H9 (cell line): ENCODE results near the gene SAFB. TPM values are rescaled to one million over a fixed set of nuclear protein-coding genes. Genes with fewer than 3 reads are reported as not detected.

Source experiments
- DNase-seq: peaks from one replicate; pipeline ENCODE4 v3.0.0-alpha.2; 2017
- H2AFZ ChIP-seq: one replicate; pipeline ENCODE4 v1.6.1; 2013; ENCODE audit warnings: mild to moderate bottlenecking, low read length, control low read depth, moderate library complexity
- H2AK5ac ChIP-seq: 2 replicates; pipeline ENCODE4 v1.6.1; 2013; ENCODE audit warnings: low read length, control low read depth, mixed read lengths; ENCODE audit not compliant: insufficient read length
- H2BK120ac ChIP-seq: one replicate; pipeline ENCODE4 v1.6.1; 2013; ENCODE audit warnings: low read depth, mild to moderate bottlenecking, low read length, control low read depth, inconsistent platforms; ENCODE audit not compliant: poor library complexity, severe bottlenecking
- H2BK12ac ChIP-seq: 2 replicates; pipeline ENCODE4 v1.6.1; 2013; ENCODE audit warnings: low read length, control low read depth, mixed read lengths, low read depth; ENCODE audit not compliant: insufficient read length
- H2BK15ac ChIP-seq: 2 replicates; pipeline ENCODE4 v1.6.1; 2013; ENCODE audit warnings: low read depth, low read length, control low read depth
- H2BK20ac ChIP-seq: one replicate; pipeline ENCODE4 v1.6.1; 2013; ENCODE audit warnings: low read depth, mild to moderate bottlenecking, low read length, control low read depth, inconsistent platforms; ENCODE audit not compliant: poor library complexity, severe bottlenecking
- H2BK5ac ChIP-seq: 2 replicates; pipeline ENCODE4 v1.6.1; 2013; ENCODE audit warnings: low read length, control low read depth, mixed read lengths; ENCODE audit not compliant: insufficient read length
- H3K14ac ChIP-seq: 2 replicates; pipeline ENCODE4 v1.6.1; 2013; ENCODE audit warnings: low read length, control low read depth; ENCODE audit not compliant: insufficient read depth
- H3K18ac ChIP-seq: 2 replicates; pipeline ENCODE4 v1.6.1; 2013; ENCODE audit warnings: low read depth, mild to moderate bottlenecking, mixed read lengths, low read length, control low read depth; ENCODE audit not compliant: insufficient read length
- H3K23ac ChIP-seq: 2 replicates; pipeline ENCODE4 v1.6.1; 2013; ENCODE audit warnings: low read length, control low read depth, mixed read lengths, low read depth; ENCODE audit not compliant: insufficient read length
- H3K23me2 ChIP-seq: 2 replicates; pipeline ENCODE4 v1.6.1; 2013; ENCODE audit warnings: low read depth, mild to moderate bottlenecking, mixed read lengths, low read length, control low read depth; ENCODE audit not compliant: insufficient read length, poor library complexity, severe bottlenecking
- H3K27ac ChIP-seq: 2 replicates; pipeline ENCODE4 v1.5.1; 2013; ENCODE audit warnings: low read length, control low read depth, mixed read lengths, low read depth; ENCODE audit not compliant: insufficient read length
- H3K27me3 ChIP-seq: 2 replicates; pipeline ENCODE4 v1.6.1; 2013; ENCODE audit warnings: low read length, control low read depth, inconsistent platforms; ENCODE audit not compliant: insufficient read depth
- H3K4ac ChIP-seq: 2 replicates; pipeline ENCODE4 v1.6.1; 2013; ENCODE audit warnings: low read depth, mild to moderate bottlenecking, control low read depth, inconsistent platforms, low read length, moderate library complexity
- H3K4me1 ChIP-seq: 2 replicates; pipeline ENCODE4 v1.6.1; 2013; ENCODE audit warnings: low read length, control low read depth, inconsistent platforms; ENCODE audit not compliant: insufficient read depth
- H3K4me2 ChIP-seq: 2 replicates; pipeline ENCODE4 v1.6.1; 2013; ENCODE audit warnings: low read length, control low read depth, mixed read lengths; ENCODE audit not compliant: insufficient read length, insufficient read depth
- H3K56ac ChIP-seq: 2 replicates; pipeline ENCODE4 v1.6.1; 2013; ENCODE audit warnings: low read depth, mild to moderate bottlenecking, mixed read lengths, low read length, control low read depth; ENCODE audit not compliant: insufficient read length
- H3K79me1 ChIP-seq: 2 replicates; pipeline ENCODE4 v1.6.1; 2013; ENCODE audit warnings: low read depth, mild to moderate bottlenecking, moderate library complexity, low read length, control low read depth, inconsistent platforms; ENCODE audit not compliant: insufficient read depth, poor library complexity, severe bottlenecking
- H3K79me2 ChIP-seq: 2 replicates; pipeline ENCODE4 v1.6.1; 2013; ENCODE audit warnings: low read length, control low read depth, inconsistent platforms; ENCODE audit not compliant: insufficient read depth
- H3K9ac ChIP-seq: 2 replicates; pipeline ENCODE4 v1.6.1; 2013; ENCODE audit warnings: low read length, control low read depth, mixed read lengths; ENCODE audit not compliant: insufficient read length; ENCODE audit errors: extremely low read depth
- H3K9me3 ChIP-seq: one replicate; pipeline ENCODE4 v1.6.1; 2013; ENCODE audit warnings: low read depth, low read length, inconsistent platforms; ENCODE audit not compliant: control insufficient read depth
- H3T11ph ChIP-seq: one replicate; pipeline ENCODE4 v1.6.1; 2013; ENCODE audit warnings: mild to moderate bottlenecking, low read length, control low read depth, inconsistent platforms
- H4K20me1 ChIP-seq: one replicate; pipeline ENCODE4 v1.6.1; 2013; ENCODE audit not compliant: control insufficient read depth, insufficient read length, insufficient read depth
- H4K5ac ChIP-seq: 2 replicates; pipeline ENCODE4 v1.6.1; 2013; ENCODE audit warnings: low read depth, mild to moderate bottlenecking, mixed read lengths, low read length, control low read depth; ENCODE audit not compliant: insufficient read length
- H4K8ac ChIP-seq: replicated peaks from 2 replicates; pipeline ENCODE4 v1.6.1; 2013; ENCODE audit warnings: low read length, control low read depth, mixed read lengths, low read depth; ENCODE audit not compliant: insufficient read length
- H4K91ac ChIP-seq: 2 replicates; pipeline ENCODE4 v1.6.1; 2013; ENCODE audit warnings: low read depth, mild to moderate bottlenecking, moderate library complexity, mixed read lengths, low read length, control low read depth; ENCODE audit not compliant: insufficient read length
- H3K27ac Mint-ChIP-seq, 3 experiments: 2 replicates in 2 of 3; 3 replicates in 1 of 3; pipeline ENCODE4 v1.8.0; 2020 to 2021; ENCODE audit warnings: mixed read lengths in 3 of 3, mild to moderate bottlenecking in 1 of 3, moderate library complexity in 1 of 3
- H3K27me3 Mint-ChIP-seq: 2 replicates; pipeline ENCODE4 v1.8.0; 2021; ENCODE audit warnings: low read depth, mild to moderate bottlenecking, moderate library complexity, mixed read lengths
- H3K36me3 Mint-ChIP-seq, 3 experiments: 2 replicates in 2 of 3; 3 replicates in 1 of 3; pipeline ENCODE4 v1.8.0; 2020 to 2021; ENCODE audit warnings: low read depth in 3 of 3, mixed read lengths in 3 of 3; ENCODE audit not compliant: insufficient read depth in 1 of 3
- H3K4me1 Mint-ChIP-seq, 2 experiments: 2 replicates each; pipeline ENCODE4 v1.8.0; 2020; ENCODE audit warnings: mixed read lengths in 2 of 2
- H3K4me3 Mint-ChIP-seq, 2 experiments: 2 replicates in 1 of 2; 3 replicates in 1 of 2; pipeline ENCODE4 v1.8.0; 2020 to 2021; ENCODE audit warnings: mild to moderate bottlenecking in 2 of 2, mixed read lengths in 2 of 2, moderate library complexity in 1 of 2
- H3K9me3 Mint-ChIP-seq, 2 experiments: 2 replicates in 1 of 2; 3 replicates in 1 of 2; pipeline ENCODE4 v1.8.0; 2020; ENCODE audit warnings: mild to moderate bottlenecking in 2 of 2, mixed read lengths in 2 of 2, moderate library complexity in 1 of 2
- CTCF ChIP-seq: fragments of 200-600 bp; sonication (generic); conservative IDR thresholded peaks from 3 replicates; pipeline ENCODE4 v1.8.0; 2021; ENCODE audit warnings: antibody characterized with exemption, mild to moderate bottlenecking
- WGBS: extraction: QIAGEN DNeasy Blood & Tissue Kit; methylation state at CpG from one replicate; pipeline ENCODE4 v1.1.7; 2013; ENCODE audit warnings: missing lambda C conversion rate, low lambda C conversion rate, mixed read lengths; ENCODE audit not compliant: insufficient read length; ENCODE audit errors: extremely low coverage; 5-methylcytosine and 5-hydroxymethylcytosine counted together
- total RNA-seq: library from RNA; stranded (reverse); gene quantifications from 2 replicates; pipeline ENCODE4 v1.2.1, GENCODE V29; 2021

SAFB gene
- total RNA-seq, 1 experiment from 2014 or later = 110 TPM

- Histone ChIP-seq H3K18ac (no peak overlapping the region), H2BK20ac (no peak overlapping the region), H3T11ph (no peak overlapping the region), H4K20me1 (no peaks in the 10 kb centered on the region), H3K23ac (no peak overlapping the region), H2BK5ac (no peak overlapping the region), H3K4me1 (no peaks in the 10 kb centered on the region), H2BK15ac (no peak overlapping the region), H3K9me3 (no peaks in the 10 kb centered on the region), H3K23me2 (no peaks in the 10 kb centered on the region), H2BK12ac (no peak overlapping the region), H3K27me3 (no peaks in the 10 kb centered on the region), H3K9ac (no peak overlapping the region), H3K4me2 (no peak overlapping the region), H3K27ac (no peak overlapping the region), H4K5ac (no peak overlapping the region), H3K4ac (no peak overlapping the region), H4K91ac (no peak overlapping the region), H3K79me2 (no peaks in the 10 kb centered on the region), H3K56ac (no peak overlapping the region), H2AK5ac (no peak overlapping the region), H2BK120ac (no peak overlapping the region), H3K79me1 (no peaks in the 10 kb centered on the region), H4K8ac (no peak overlapping the region), H2AFZ (no peak overlapping the region), H3K14ac (no peak overlapping the region)
- no peak overlapping the region for H3K27ac Mint-ChIP-seq
- no peak overlapping the region for H3K4me3 Mint-ChIP-seq
- H3K4me1 Mint-ChIP-seq = no peaks in the 10 kb centered on the region
- no peak for DNase-seq
- no peaks in the 10 kb centered on the region for H3K27me3 Mint-ChIP-seq
- no peak for TF ChIP-seq CTCF
- no peaks in the 10 kb centered on the region for H3K9me3 Mint-ChIP-seq
- no CpG with 5 or more reads among the region's 5 CpGs for WGBS
- H3K36me3 Mint-ChIP-seq = peaks cover 51 to 95% (median 80%) of the 10 kb centered on the region in 3 experiments; a peak in 6 of 7 replicates
Measured at GRCh38 chr19:5655412-5655811, 32.5 kb downstream of the SAFB start.
